Measurements from ENCODE around the gene CLIC1. TPM values are rescaled to one million over a fixed set of nuclear protein-coding genes. Genes with fewer than 3 reads are reported as not detected.

Gene CLIC1
- total and polyA plus RNA-seq, 2 donors (not counting 1 experiment from before 2014, with no cell fraction given) = 216 to 290 TPM

GRCh38 chr6:31728767-31729514 is 7.4 kb downstream of the CLIC1 start, which contains the start of gene DDAH2:
TSS of gene DDAH2 (minus strand) at chr6:31729299. CDS start at chr6:31729161, 138 bp downstream.
- intact Hi-C loops (cut with micrococcal nuclease) = loop anchor here (1.0 kb wide), 2 partner anchors 26 to 40 kb away; partner anchors contain the start of gene ABHD16A
- ChIA-PET CTCF (interaction anchor here (0.6 to 6.3 kb wide), 21 partner anchors 10 to 170 kb away, joined by 3 to 90 read pairs (median 4); partner anchors contain the start of genes ABHD16A, CLIC1, HSPA1A and HSPA1B), POLR2A (interaction anchor here (1.0 to 2.5 kb wide), 11 partner anchors 11 to 169 kb away, joined by 3 to 36 read pairs (median 11); partner anchors contain the start of genes ABHD16A, EHMT2, HSPA1A and HSPA1L)
- Histone ChIP-seq H3K36me3 (replicated peaks in 1 of 2; ENCODE audit: control extremely low read depth in 1 of 2, control insufficient read depth in 1 of 2, extremely low read depth in 1 of 2, insufficient read depth in 2 of 2, low read length in 1 of 2) (peaks cover 1 to 51% of the 10 kb centered on the region in 2 experiments), H3K79me2 (ENCODE audit: control insufficient read depth, insufficient read depth, low read length) (peaks cover 32% of the 10 kb centered on the region), H3K27ac (ENCODE audit: low read length in 2 of 2) (peak within 1 kb of the TSS; percentile 78 to 82), H3K4me1 (ENCODE audit: control insufficient read depth in 2 of 2, insufficient read depth in 2 of 2, low read length in 2 of 2) (peaks cover 43 to 52% of the 10 kb centered on the region in 2 donors), H4K20me1 (ENCODE audit: control insufficient read depth, insufficient read depth, low read length, poor library complexity, severe bottlenecking) (peaks cover 11% of the 10 kb centered on the region), H2AFZ (ENCODE audit: insufficient read depth, low read depth, low read length, poor library complexity, severe bottlenecking) (peak within 1 kb of the TSS; percentile 81), H3K9ac (ENCODE audit: low read length) (peak within 1 kb of the TSS; percentile 90), H3K27me3 (replicated peaks in 1 of 4; ENCODE audit: control extremely low read depth in 1 of 4, control insufficient read depth in 3 of 4, insufficient read depth in 4 of 4, low read length in 3 of 4) (no peaks in the 10 kb centered on the region), H3K4me3 (ENCODE audit: control extremely low read depth in 1 of 5, extremely low read depth in 1 of 5, insufficient read depth in 1 of 5, low read depth in 2 of 5, low read length in 4 of 5) (peak within 1 kb of the TSS; percentile 67 to 94 (median 85)), H3K4me2 (replicated peaks; ENCODE audit: low read depth, low read length, poor library complexity, severe bottlenecking) (peak within 1 kb of the TSS; percentile 88), H3K9me3 (ENCODE audit: control extremely low read depth in 1 of 3, control insufficient read depth in 2 of 3, insufficient read depth in 1 of 3, low read length in 2 of 3) (no peaks in the 10 kb centered on the region)
- WGBS (ENCODE audit: insufficient coverage) = 36% methylated on average over 29 of the region's 36 CpGs
- Mint-ChIP-seq H3K4me1 (peaks cover 72% of the 10 kb centered on the region), H3K9me3 (ENCODE audit: insufficient read depth) (no peaks in the 10 kb centered on the region), H3K27ac (peak within 1 kb of the TSS; percentile 97), H3K27me3 (no peaks in the 10 kb centered on the region), H3K4me3 (peak within 1 kb of the TSS; percentile 99)
- TF ChIP-seq EZH2 (IDR thresholded peaks at IDR 0.05; ENCODE audit: borderline replicate concordance, insufficient read depth, low read depth, low read length, poor library complexity, severe bottlenecking) (no peak), CTCF (IDR thresholded peaks at IDR 0.05) (no peak)
- peak; percentile 10 for ATAC-seq (ENCODE audit: low read depth)
- DNase-seq = no peak
